ENCODE data around the gene FIGNL2. TPM values are rescaled to one million over a fixed set of nuclear protein-coding genes. Genes with fewer than 3 reads are reported as not detected.

Gene FIGNL2
- total and polyA plus RNA-seq, 9 of the 15 experiments (the other 6 are each of a cell fraction or from before 2014, with no cell fraction given), result 0.01 TPM; not detected in 8

DNA sequence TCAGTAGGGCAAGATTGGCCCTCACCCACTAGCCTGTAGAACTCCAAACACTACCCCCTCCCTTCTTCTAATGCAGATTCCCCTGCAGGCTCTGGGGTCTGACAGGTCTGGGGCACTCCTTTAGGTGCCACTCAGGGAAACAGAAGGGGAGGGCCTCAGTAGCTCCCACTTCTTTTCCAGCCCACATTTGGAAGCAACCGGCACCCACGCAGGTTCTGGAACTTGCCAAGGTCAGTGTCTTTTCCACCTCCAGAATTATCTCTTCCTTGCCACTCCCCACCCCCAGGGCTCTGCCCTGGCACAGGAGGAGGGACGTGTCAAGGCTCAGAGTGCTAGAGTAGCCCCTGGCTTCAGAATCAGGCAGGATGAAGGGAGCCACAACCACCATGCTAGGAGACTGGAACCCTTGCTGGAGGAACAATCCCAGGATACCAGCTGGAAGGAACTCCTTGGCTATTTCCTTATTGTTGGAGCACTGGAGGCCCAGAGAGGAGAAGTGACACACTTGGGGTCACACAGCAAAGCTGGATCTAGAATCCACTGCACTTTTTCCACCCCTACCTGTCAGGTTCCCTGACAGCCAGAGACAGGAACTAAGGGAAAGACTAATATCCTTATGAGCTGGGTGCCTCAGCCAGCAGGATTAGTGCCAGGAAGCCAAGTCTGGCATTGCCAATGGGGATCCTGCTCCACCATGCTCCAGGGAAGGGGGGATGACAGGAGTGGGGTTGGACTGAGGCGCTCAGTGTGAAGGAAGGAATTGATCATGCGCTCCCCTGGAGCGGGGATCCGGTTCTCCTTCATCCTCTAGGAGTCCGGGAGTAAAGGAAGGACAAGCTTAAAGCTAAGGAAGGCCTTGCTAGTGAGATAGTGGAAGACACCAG, 1.8 kb upstream of the FIGNL2 start:
- Histone ChIP-seq H3K36me3 (ENCODE audit: control insufficient read depth, insufficient read depth, low read length) (no peaks in the 10 kb centered on the region), H2AFZ (ENCODE audit: low read depth, low read length) (no peak overlapping the region), H3K4me2 (ENCODE audit: insufficient read depth, low read length) (no peak overlapping the region), H3K9me3 (replicated peaks; ENCODE audit: control insufficient read depth, insufficient read depth, low read depth, low read length) (no peaks in the 10 kb centered on the region), H3K79me2 (ENCODE audit: control insufficient read depth, insufficient read depth, low read length) (no peaks in the 10 kb centered on the region), H3K4me1 (replicated peaks in 1 of 2; ENCODE audit: control insufficient read depth in 2 of 2, insufficient read depth in 2 of 2, low read length in 2 of 2) (peaks cover 0 to 21% of the 10 kb centered on the region in 2 experiments; a peak in 3 of 5 replicates), H3K27me3 (ENCODE audit: control insufficient read depth in 2 of 2, insufficient read depth in 2 of 2, low read length in 2 of 2) (peaks cover 24 to 55% of the 10 kb centered on the region in 2 experiments; a peak in 4 of 5 replicates), H3K9ac (ENCODE audit: insufficient read depth in 1 of 2, low read depth in 2 of 2, low read length in 2 of 2) (no peak overlapping the region), H3K27ac (ENCODE audit: extremely low read depth, low read depth, low read length) (no peak overlapping the region), H3K4me3 (no peak overlapping the region), H4K20me1 (replicated peaks; ENCODE audit: control insufficient read depth, insufficient read depth, low read length) (peaks cover 14% of the 10 kb centered on the region; the same call in 1 of the 2 replicates), H3K9me1 (ENCODE audit: control insufficient read depth, insufficient read depth, low read length) (no peaks in the 10 kb centered on the region)
- DNase-seq (ENCODE audit: extremely low read depth in 1 of 4, low spot score in 3 of 4), result no peak
- in situ Hi-C loops (cut with MboI) (no loop called here), intact Hi-C loops (cut with micrococcal nuclease) (no loop called here)
- WGBS (ENCODE audit: insufficient coverage, low coverage, missing lambda C conversion rate), result 16% methylated on average over 8 of the region's 8 CpGs
- no peak for FAIRE-seq
- POLR2A ChIA-PET, result interaction anchor here (0.6 to 1.2 kb wide), 3 partner anchors 22 to 380 kb away, joined by 3 to 4 read pairs (median 3); no protein-coding TSS in a partner anchor
- ATAC-seq, result no peak
- no peak for TF ChIP-seq RBFOX2 (IDR thresholded peaks at IDR 0.05; ENCODE audit: low read depth, low read length)
- TF ChIP-seq PURB (CRISPR knock-in tag; IDR thresholded peaks at IDR 0.05; ENCODE audit: low read depth), result no peak
- no peak for TF ChIP-seq ZNF408 (CRISPR knock-in tag; IDR thresholded peaks at IDR 0.05; ENCODE audit: low read depth)
- no peak for TF ChIP-seq ZNF232 (CRISPR knock-in tag; IDR thresholded peaks at IDR 0.05)
- no peak for TF ChIP-seq TOE1 (IDR thresholded peaks at IDR 0.05; ENCODE audit: borderline replicate concordance)
- TF ChIP-seq TOE1 (CRISPR knock-in tag; IDR thresholded peaks at IDR 0.05; ENCODE audit: borderline replicate concordance, low read depth), result no peak
- CTCF ChIA-PET (ENCODE audit: low intra/inter-chr PET ratio), result interaction anchor here (0.5 kb wide), 1 partner anchor 33 kb away, joined by 3 read pairs; no protein-coding TSS in a partner anchor
- no TSS peak for BruUV-seq (replicated peaks)

All from K562 (cell line).